Measurements from ENCODE around the gene NR3C1.

NR3C1 gene

GRCh38 chr5:143373076-143373475 lies 30.4 kb downstream of the NR3C1 start:
- in situ Hi-C loops (cut with MboI; ENCODE audit: low sequenced_read_pairs), result no loop called here

GRCh38 chr5:143372187-143372829 lies 31.2 kb downstream of the NR3C1 start:
- in situ Hi-C loops (cut with MboI; ENCODE audit: low sequenced_read_pairs), result no loop called here

GRCh38 chr5:143370440-143370839 lies 33.0 kb downstream of the NR3C1 start:
- in situ Hi-C loops (cut with MboI; ENCODE audit: low sequenced_read_pairs), result no loop called here

DNA sequence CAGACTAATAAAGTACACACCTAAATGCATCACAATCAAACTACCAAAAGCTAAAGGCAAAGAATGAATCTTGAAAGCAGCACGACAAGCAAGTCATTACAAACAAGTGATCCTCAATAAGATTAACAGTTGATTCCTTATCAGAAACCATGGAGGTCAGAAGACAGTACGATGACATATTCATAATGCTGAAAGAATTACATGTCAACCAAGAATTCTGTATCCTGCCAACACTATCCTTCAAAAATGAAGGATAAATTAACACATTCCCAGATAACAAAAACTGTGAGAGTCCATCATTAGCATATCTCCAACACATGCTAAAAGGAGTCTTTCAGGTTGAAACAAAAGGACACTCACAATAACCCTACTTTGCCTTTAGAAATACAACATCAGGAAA lies 39.4 kb downstream of the NR3C1 start:
- in situ Hi-C loops (cut with MboI; ENCODE audit: low sequenced_read_pairs), result no loop called here

GRCh38 chr5:143362664-143363227 lies 40.7 kb downstream of the NR3C1 start:
- in situ Hi-C loops (cut with MboI; ENCODE audit: low sequenced_read_pairs), result no loop called here

GRCh38 chr5:143361438-143361837 lies 42.0 kb downstream of the NR3C1 start:
- in situ Hi-C loops (cut with MboI; ENCODE audit: low sequenced_read_pairs), result no loop called here

DNA sequence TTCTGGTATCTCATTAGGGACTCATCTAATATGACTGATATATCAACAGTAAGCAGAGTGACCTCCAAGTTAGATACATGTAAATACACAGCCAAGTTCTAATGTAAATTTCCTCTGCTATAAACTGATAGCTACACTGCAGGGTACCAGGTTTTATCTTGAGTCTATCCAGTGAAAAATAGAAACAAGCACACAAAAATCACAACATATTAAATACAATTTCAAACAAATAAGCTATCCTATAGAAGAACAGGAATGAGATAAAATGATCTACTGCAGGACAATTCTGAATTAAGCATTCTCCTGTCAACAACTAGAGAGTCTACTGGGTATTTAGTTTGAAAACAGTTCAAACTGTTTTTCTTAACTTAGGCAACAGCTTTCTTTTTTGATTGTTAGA lies 42.7 kb downstream of the NR3C1 start:
- in situ Hi-C loops (cut with MboI; ENCODE audit: low sequenced_read_pairs), result no loop called here

GRCh38 chr5:143359869-143360268 lies 43.6 kb downstream of the NR3C1 start:
- in situ Hi-C loops (cut with MboI; ENCODE audit: low sequenced_read_pairs), result no loop called here

DNA sequence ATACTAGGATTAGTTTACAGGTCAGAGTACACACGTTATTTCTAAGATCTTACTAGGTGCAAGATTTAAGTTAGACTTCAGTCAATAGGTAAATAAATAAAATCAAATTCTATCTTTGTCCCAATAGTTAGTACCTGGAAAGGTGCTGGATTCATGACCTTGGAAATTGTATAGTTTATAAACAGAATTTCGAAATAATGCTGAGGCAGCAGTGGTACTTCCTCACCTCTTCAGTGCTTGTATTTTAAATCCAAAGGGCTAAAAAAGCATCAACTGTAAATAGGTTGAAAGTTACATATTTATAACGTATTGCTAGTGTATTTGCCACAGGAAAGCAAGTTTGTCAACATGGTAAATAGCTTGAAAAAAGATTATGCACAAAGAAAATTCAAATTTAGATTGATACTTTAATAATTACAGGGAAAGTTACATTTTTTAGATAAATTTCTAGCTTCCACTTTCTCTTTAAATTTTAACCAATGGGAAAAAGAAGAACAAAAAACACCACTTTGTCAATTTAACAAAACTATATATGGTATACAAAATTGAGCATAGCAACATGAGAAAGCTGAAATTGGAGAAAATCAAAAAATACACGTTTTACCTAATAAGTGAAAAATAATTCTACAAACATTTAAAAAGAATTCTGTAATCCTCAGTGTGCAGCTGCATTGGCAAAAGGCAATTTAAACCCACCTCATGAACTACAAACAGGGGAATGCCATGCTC lies 46.5 kb downstream of the NR3C1 start:
- in situ Hi-C loops (cut with MboI; ENCODE audit: low sequenced_read_pairs), result no loop called here

DNA sequence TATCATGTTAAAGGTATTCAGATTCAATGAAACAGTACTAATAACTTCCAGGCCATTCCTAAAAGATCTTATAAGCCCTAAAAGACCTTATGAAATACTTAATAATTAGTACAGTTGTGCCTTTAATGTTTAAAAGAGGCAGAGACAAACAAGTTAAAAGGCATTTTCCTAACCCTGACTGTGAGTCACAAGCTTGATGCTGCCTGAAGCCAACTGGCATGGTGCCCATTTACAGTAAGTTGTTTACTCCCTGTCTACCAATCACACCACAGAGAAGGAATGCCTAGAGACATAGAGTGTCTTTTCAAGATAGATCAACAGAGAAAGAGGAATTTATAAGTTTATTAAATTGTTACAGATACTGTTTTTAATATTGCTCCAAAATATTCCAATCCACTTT lies 47.8 kb downstream of the NR3C1 start:
- in situ Hi-C loops (cut with MboI; ENCODE audit: low sequenced_read_pairs), result no loop called here

DNA sequence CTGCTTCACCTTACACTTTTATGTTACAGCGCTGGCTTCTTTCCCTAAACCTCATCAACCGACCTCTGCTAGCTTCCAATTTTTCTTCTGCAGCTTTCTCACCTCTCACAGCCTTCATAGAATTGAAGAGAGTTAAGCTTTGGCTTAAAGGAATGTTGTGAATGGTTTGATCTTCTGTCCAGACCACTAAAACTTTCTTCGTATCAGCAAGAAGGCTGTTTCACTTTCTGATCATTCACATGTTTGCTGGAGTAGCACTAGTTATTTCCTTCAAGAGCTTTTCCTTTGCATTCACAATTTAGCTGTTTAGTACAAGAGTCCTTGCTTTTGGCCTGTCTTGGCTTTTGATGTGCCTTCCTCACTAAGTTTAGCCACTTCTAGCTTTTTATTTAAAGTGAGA lies 49.5 kb downstream of the NR3C1 start:
- in situ Hi-C loops (cut with MboI; ENCODE audit: low sequenced_read_pairs), result no loop called here

GRCh38 chr5:143352691-143353090 lies 50.8 kb downstream of the NR3C1 start:
- in situ Hi-C loops (cut with MboI; ENCODE audit: low sequenced_read_pairs), result no loop called here

DNA sequence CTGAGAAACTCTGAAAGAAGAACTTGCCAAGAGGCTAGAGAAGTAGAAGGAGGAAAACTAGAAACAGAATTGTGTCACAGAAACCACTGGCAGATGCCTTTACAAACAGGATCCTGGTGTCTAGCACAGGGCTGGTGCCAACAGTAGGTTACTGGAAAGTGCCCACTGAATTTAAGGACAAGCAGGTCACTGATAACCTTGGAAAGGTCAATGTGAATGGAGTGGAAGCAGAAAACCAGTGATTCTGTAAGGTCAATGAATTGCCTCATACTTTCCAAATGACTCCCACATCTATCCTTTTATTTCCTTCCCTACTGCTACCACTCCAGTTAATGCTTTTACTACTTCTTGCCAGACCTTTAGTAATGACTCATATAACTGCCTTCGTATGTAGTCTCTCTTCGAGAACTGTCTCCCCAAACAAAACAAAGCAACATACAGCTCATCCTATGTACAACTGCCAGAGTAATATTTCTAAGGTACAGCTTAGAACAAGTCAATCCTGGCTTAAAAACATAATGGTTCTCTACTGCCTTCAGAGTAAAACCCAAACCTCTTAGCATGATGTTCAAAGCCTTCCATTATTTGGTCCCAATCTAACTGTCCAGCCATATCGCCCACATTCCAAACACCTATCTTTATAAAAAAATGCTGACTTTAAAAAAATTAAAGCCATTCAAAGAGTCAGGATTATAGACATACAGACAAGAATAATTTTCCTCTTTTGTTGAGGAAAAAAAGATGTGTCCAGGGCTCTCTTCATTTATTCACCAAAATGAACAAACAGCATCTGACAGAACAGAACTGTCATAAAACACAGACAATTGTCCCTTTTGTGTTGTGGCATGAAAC lies 52.5 kb downstream of the NR3C1 start:
- in situ Hi-C loops (cut with MboI; ENCODE audit: low sequenced_read_pairs), result no loop called here

GRCh38 chr5:143350341-143350740 lies 53.1 kb downstream of the NR3C1 start:
- in situ Hi-C loops (cut with MboI; ENCODE audit: low sequenced_read_pairs), result no loop called here

GRCh38 chr5:143349177-143349576 lies 54.3 kb downstream of the NR3C1 start:
- in situ Hi-C loops (cut with MboI; ENCODE audit: low sequenced_read_pairs), result no loop called here

- in situ Hi-C loops (cut with MboI; ENCODE audit: low sequenced_read_pairs), result no loop called here
Measured at GRCh38 chr5:143347698-143348344, 55.7 kb downstream of the NR3C1 start.

- in situ Hi-C loops (cut with MboI; ENCODE audit: low sequenced_read_pairs), result no loop called here
Measured at GRCh38 chr5:143347046-143347445, 56.4 kb downstream of the NR3C1 start.

- in situ Hi-C loops (cut with MboI; ENCODE audit: low sequenced_read_pairs), result no loop called here
Measured at GRCh38 chr5:143345671-143346440, 57.6 kb downstream of the NR3C1 start.

- in situ Hi-C loops (cut with MboI; ENCODE audit: low sequenced_read_pairs), result no loop called here
Measured at GRCh38 chr5:143343042-143343441, 60.4 kb downstream of the NR3C1 start.

DNA sequence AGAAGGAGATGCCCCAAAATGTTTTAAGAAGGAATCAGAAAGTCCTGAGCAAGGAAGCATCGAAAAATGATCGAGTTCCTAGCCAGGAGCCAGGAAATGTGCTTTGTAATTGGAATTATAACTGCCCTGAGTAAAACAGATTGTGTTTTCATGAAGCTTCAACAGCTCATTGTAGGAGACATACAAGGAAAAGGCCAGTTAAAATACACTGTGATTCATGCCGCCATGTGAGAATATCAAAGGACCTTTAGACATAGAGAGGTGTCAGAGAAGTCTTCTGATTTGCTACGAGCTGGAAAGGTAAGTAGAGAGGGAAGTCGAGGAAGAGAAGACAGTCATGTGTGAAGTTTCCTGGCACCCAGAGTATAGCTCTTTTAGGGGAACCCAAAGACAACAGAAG lies 60.9 kb downstream of the NR3C1 start:
- in situ Hi-C loops (cut with MboI; ENCODE audit: low sequenced_read_pairs), result no loop called here
